Prostate gland (tissue), 2 donors: Measurements from ENCODE around the gene NFATC1.

Experiments used
- CTCF ChIP-seq, 4 experiments: fragments of 200-600 bp in 2 of 4; fragments of 450-650 bp in 2 of 4; sonication (generic) in 2 of 4; IDR thresholded peaks; 1 replicate in 3 of 4; 2 replicates in 1 of 4; pipeline ENCODE4 v1.5.1; 2016 to 2019; ENCODE audit warnings: antibody characterized with exemption in 4 of 4, mild to moderate bottlenecking in 2 of 4, moderate library complexity in 2 of 4
- POLR2A ChIP-seq: fragments of 450-650 bp; IDR thresholded peaks from one replicate; pipeline ENCODE4 v1.6.1; 2016; ENCODE audit warnings: antibody characterized with exemption, mild to moderate bottlenecking

- TF ChIP-seq POLR2A (no peak), CTCF (IDR thresholded peaks at IDR 0.05) (no peak)
Measured at GRCh38 chr18:79479761-79480161, 84.0 kb downstream of the NFATC1 start.
